Activated T-cell treated with anti-CD3 and anti-CD28 coated beads, Interleukin-2, amount 50 U/mL, for 72 hours (primary cell): ENCODE measurements around the gene TMEM170A. TPM values are rescaled to one million over a fixed set of nuclear protein-coding genes. Genes with fewer than 3 reads are reported as not detected.
"Not testable (repeated sequence)": the region's sequence is repeated elsewhere in the genome, so short reads cannot be mapped to it uniquely, and the experiment has no call there.

Experiments
- ATAC-seq, 2 donors: fragments of 150-1000 bp; cut with Tn5 transposase; replicated peaks in 1 of 2; 2 replicates each; pipeline ENCODE4 v1.10.0; 2021; ENCODE audit warnings: moderate library complexity in 2 of 2, mild to moderate bottlenecking in 1 of 2
- DNase-seq, 2 donors: peaks; one replicate each; pipeline ENCODE4 v3.0.0; 2021 to 2022; ENCODE audit warnings: mixed read lengths in 1 of 2
- H3K27ac Mint-ChIP-seq: one replicate; pipeline ENCODE4 v1.8.0; 2022; ENCODE audit warnings: mild to moderate bottlenecking, moderate library complexity, mixed read lengths
- H3K27me3 Mint-ChIP-seq: one replicate; pipeline ENCODE4 v1.8.0; 2022; ENCODE audit warnings: low read depth, mixed read lengths
- H3K36me3 Mint-ChIP-seq, 2 donors: one replicate each; pipeline ENCODE4 v1.8.0; 2022; ENCODE audit warnings: mixed read lengths in 2 of 2, mild to moderate bottlenecking in 1 of 2; ENCODE audit not compliant: insufficient read depth in 2 of 2
- H3K4me1 Mint-ChIP-seq: one replicate; pipeline ENCODE4 v1.8.0; 2022; ENCODE audit warnings: low read depth, mixed read lengths
- H3K4me3 Mint-ChIP-seq, 2 donors: one replicate each; pipeline ENCODE4 v1.8.0; 2022; ENCODE audit warnings: mild to moderate bottlenecking in 2 of 2, mixed read lengths in 2 of 2, moderate library complexity in 2 of 2
- H3K9me3 Mint-ChIP-seq, 2 donors: one replicate each; pipeline ENCODE4 v1.8.0; 2022; ENCODE audit warnings: mixed read lengths in 2 of 2
- total RNA-seq, 2 donors: library from RNA; stranded (reverse); gene quantifications; one replicate each; pipeline ENCODE4 v1.2.3, GENCODE V29; 2022

Gene TMEM170A
- total RNA-seq, 2 donors from 2014 or later: 34.8 to 34.9 TPM

DNA sequence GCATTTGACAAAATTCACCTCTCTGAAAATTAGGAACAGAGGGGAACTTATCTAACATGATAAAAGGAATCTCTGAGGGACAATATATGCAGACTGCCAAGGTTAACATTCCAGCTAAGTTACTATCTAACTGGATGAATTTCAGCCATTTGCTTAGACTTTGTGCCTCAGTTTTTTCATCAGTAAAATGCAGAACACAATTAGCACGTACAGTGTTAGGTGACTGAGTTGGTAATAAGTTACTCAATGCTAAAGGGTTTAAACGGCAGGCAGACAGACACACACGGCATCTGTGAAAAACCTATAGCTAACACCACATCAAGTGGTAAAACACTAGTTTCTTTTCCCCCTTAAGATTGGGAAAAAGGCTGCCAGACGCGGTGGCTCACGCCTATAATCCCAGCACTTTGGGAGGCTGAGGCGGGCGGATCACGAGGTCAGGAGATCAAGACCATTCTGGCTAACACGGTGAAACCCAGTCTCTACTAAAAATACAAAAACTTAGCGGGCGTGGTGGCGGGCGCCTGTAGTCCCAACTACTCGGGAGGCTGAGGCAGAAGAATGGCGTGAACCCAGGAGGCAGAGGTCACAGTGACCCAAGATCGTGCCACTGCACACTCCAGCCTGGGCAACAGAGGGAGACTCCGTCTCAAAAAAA lies 40.3 kb downstream of the TMEM170A start:
- H3K4me1 Mint-ChIP-seq: peaks cover 53% of the 10 kb centered on the region
- not testable (repeated sequence) for H3K4me3 Mint-ChIP-seq, DNase-seq, H3K36me3 Mint-ChIP-seq, ATAC-seq, H3K27ac Mint-ChIP-seq, H3K27me3 Mint-ChIP-seq, H3K9me3 Mint-ChIP-seq

DNA sequence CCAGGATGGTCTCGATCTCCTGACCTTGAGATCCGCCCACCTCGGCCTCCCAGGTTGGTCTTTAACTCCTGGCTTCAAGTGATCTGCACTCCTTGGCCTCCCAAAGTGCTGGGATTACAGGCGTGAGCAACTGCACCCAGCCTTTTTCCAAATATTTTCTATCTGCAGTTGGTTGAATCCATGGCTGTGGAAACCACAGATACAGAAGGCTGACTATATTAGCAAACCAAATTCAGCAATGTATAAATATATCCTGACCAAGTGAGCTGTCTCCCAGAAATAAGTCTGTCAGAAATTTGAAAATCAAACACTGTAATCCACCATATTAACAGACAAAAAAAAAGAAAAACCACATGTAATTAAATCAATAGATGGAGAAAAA lies 40.8 kb downstream of the TMEM170A start:
- H3K4me3 Mint-ChIP-seq: no peak overlapping the region
- H3K4me1 Mint-ChIP-seq: peaks cover 47% of the 10 kb centered on the region
- no peaks in the 10 kb centered on the region for H3K27me3 Mint-ChIP-seq
- ATAC-seq (no peak), DNase-seq (no peak)
- H3K27ac Mint-ChIP-seq: no peak overlapping the region
- H3K9me3 Mint-ChIP-seq: no peaks in the 10 kb centered on the region
- peaks cover 0 to 2% of the 10 kb centered on the region in 2 donors for H3K36me3 Mint-ChIP-seq

DNA sequence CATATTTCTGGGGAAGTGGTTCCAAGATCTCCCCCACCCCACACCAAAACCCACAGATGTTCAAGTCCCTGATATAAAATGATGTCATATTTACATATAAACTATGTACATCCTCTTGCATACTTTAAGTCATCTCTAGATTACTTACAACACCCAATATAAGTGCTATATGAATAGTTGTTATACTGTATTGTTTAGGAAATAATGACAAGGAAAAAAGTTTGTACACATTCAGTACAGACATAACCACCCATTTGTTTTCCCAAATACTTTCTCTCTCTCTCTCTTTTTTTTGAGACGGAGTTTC lies 42.7 kb downstream of the TMEM170A start:
- H3K27ac Mint-ChIP-seq: peak overlapping the region; percentile 72

DNA sequence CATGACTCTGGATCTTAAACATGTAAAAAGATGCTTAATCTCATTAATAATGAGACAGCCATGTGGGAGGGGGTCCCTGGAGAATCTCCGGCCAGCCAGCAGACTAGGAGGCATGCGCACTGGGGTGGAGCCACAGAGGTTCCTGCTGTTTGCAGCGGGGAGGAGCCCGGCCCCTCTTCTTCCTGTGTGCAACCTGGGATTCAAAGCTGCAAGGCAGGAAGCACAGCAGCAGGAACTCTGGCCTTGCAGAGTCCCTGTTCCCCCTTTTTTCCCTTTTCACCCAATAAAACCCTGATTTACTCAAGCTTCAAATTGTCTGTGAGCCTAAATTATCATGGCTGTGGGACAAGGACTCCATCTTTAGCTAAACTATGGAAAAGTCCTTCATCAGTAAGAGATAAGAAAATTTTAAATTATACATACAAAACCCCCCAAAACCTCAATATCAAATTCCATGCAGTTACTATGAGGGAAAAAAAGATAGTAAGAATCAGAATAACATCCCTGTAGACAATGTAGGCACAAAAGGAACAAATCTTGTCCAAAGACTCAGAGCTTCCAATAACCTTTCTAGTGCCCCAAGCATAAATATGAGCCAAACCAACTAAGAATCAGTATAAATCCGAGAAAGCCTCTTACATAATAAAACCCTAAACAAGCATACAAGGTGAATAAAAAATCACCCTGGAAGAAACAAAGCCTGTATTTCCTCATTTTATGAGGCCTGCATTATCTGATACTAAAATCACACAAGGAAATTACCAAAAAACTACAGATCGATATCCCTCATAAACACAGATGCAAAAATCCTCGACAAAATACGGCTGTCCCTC lies 43.3 kb downstream of the TMEM170A start:
- H3K9me3 Mint-ChIP-seq: no peaks in the 10 kb centered on the region
- H3K36me3 Mint-ChIP-seq: no peaks in the 10 kb centered on the region
- H3K27me3 Mint-ChIP-seq: no peaks in the 10 kb centered on the region
- DNase-seq: peak; percentile 35 to 42
- H3K4me1 Mint-ChIP-seq: peaks cover 39% of the 10 kb centered on the region
- peak overlapping the region; percentile 53 to 66 for H3K4me3 Mint-ChIP-seq
- peak overlapping the region; percentile 72 for H3K27ac Mint-ChIP-seq
- peak; percentile 53 to 71 for ATAC-seq

More for the DNA sequence above, 42.7 kb downstream of the TMEM170A start:
- ATAC-seq (peak in 1 of 2 donors; percentile 55), DNase-seq (no peak)
- Mint-ChIP-seq H3K27me3 (no peaks in the 10 kb centered on the region), H3K4me3 (peak overlapping the region in 1 of 2 donors; percentile 66), H3K36me3 (no peaks in the 10 kb centered on the region), H3K9me3 (no peaks in the 10 kb centered on the region), H3K4me1 (peaks cover 43% of the 10 kb centered on the region)

- Mint-ChIP-seq H3K27ac (peak overlapping the region; percentile 57), H3K4me1 (peaks cover 51% of the 10 kb centered on the region), H3K4me3 (no peak overlapping the region), H3K27me3 (no peaks in the 10 kb centered on the region), H3K9me3 (no peaks in the 10 kb centered on the region), H3K36me3 (peaks cover 0 to 6% of the 10 kb centered on the region in 2 donors)
- ATAC-seq (no peak), DNase-seq (no peak)
Measured at GRCh38 chr16:75416904-75417565, 47.5 kb downstream of the TMEM170A start.

DNA sequence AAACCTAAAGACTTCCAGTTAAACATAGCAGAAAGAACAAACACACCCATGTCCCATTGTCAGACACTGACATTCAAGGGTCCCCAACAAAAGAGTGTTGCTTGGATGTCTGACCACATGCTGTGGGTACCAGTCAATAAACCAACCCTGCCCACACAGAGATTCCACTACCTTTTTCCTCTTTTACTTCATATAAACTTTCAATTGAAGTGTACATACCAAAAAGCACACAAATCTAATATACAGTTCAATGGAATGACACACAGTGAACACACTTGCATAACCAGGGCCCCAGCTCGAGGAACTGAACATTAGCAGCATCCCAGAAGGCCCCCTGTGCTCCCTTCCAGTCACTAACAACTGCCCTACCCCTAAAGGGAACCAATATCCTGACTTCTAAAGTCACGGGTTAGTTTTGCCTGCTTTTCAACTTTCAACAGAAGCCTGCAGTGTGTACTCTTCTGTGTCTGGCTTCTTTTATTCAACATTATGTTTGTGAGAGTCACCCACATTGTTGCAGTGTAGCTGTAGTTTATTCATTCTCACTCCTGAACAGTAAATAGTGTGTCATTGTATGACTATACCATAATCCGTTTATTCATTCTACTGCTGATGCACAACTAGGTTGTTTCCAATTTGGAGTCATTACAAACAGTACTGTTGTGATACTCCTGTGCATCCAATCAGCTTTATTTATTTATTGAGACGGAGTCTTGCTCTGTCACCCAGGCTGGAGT lies 49.2 kb downstream of the TMEM170A start:
- peaks cover 0 to 12% of the 10 kb centered on the region in 2 donors for H3K36me3 Mint-ChIP-seq
- ATAC-seq: peak; percentile 62 to 95
- no peaks in the 10 kb centered on the region for H3K27me3 Mint-ChIP-seq
- no peak for DNase-seq
- H3K4me1 Mint-ChIP-seq: peaks cover 34% of the 10 kb centered on the region
- no peaks in the 10 kb centered on the region for H3K9me3 Mint-ChIP-seq
- peak overlapping the region in 1 of 2 donors; percentile 46 for H3K4me3 Mint-ChIP-seq
- peak overlapping the region; percentile 85 for H3K27ac Mint-ChIP-seq

DNA sequence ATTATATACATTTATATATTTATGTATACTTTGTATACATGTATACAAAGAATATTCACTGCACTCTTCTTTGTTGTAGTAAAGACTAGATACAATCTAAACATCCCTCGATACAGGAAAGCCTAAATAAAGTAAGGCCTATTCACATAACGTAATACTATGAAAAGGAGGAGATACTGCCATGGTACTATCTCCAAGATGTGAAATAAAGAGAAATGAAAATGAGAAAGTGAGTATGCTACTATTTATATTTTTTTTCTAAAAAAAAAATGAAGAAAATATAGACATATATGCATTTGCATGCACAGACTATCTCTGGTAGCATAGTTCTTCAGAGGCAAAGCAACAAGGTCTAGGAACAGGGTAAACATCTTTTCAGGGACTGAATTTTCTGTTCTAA lies 50.5 kb downstream of the TMEM170A start:
- Mint-ChIP-seq H3K27ac (no peak overlapping the region), H3K4me1 (peaks cover 31% of the 10 kb centered on the region), H3K36me3 (peaks cover 2 to 14% of the 10 kb centered on the region in 2 donors), H3K9me3 (no peaks in the 10 kb centered on the region), H3K27me3 (no peaks in the 10 kb centered on the region), H3K4me3 (no peak overlapping the region)
- DNase-seq: no peak
- no peak for ATAC-seq

DNA sequence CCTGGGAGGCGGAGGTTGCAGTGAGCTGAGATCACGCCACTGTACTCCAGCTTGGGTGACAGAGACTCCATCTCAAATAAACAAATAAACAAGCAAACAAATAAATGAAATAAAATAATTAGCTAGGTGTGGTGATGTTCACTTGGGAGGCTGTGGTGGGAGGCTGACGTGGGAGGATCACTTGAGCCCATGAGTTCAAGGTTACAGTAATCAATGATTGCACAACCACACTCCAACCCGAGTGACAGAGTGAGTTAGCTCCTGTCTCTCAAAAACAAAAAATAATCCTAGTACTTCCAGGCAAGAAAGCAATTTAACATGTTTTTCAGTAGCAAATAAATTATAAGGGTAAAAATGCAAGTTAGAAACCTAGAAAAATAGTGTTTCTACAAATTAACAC lies 57.5 kb downstream of the TMEM170A start:
- peaks cover 2 to 13% of the 10 kb centered on the region in 2 donors for H3K36me3 Mint-ChIP-seq
- no peak for DNase-seq
- H3K9me3 Mint-ChIP-seq: no peaks in the 10 kb centered on the region
- H3K4me3 Mint-ChIP-seq: no peak overlapping the region
- ATAC-seq: no peak
- H3K27me3 Mint-ChIP-seq: no peaks in the 10 kb centered on the region
- no peak overlapping the region for H3K27ac Mint-ChIP-seq
- H3K4me1 Mint-ChIP-seq: peaks cover 6% of the 10 kb centered on the region

GRCh38 chr16:75402821-75403475 lies 61.5 kb downstream of the TMEM170A start:
- Mint-ChIP-seq H3K4me3 (no peak overlapping the region), H3K27me3 (no peaks in the 10 kb centered on the region), H3K36me3 (peaks cover 0 to 1% of the 10 kb centered on the region in 2 donors), H3K27ac (no peak overlapping the region), H3K4me1 (peaks cover 10% of the 10 kb centered on the region), H3K9me3 (no peaks in the 10 kb centered on the region)
- DNase-seq (no peak), ATAC-seq (peak in 1 of 2 donors; percentile 44)

DNA sequence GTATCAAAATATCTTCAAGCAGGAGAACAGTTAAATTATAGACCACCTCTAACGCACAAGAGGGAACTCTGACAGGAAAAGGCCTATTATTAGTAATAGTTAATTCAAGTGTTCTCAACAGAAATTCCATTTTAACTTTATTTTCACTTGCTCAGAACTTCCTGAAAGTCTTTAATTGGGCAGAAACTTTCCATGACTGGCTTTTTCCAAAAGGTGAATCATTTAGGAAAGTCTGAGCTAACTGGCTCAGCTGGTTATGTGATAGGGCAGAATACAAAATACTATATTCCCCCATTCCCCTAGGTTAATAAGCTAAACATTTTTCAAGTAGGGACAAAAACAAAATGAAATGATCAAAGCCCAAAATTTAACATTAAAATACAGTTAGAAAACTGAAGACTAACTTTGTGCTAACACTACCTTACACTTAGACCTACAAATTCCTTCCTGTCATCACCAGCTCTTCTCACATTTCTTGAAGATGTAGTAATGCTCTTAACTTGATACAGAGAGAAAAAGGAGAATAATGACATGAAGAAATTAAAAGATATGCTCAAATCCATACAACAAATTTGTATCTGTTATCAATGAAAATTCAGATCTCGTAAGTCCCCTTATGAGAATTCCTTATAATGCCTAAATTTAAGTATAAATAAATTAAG lies 62.2 kb downstream of the TMEM170A start:
- H3K27me3 Mint-ChIP-seq: no peaks in the 10 kb centered on the region
- peak overlapping the region in 1 of 2 donors; percentile 25 for H3K4me3 Mint-ChIP-seq

GRCh38 chr16:75401691-75402090 lies 62.8 kb downstream of the TMEM170A start:
- Mint-ChIP-seq H3K4me1 (peaks cover 10% of the 10 kb centered on the region), H3K27me3 (no peaks in the 10 kb centered on the region), H3K4me3 (peak overlapping the region in 1 of 2 donors; percentile 25), H3K36me3 (no peaks in the 10 kb centered on the region), H3K27ac (peak overlapping the region; percentile 81), H3K9me3 (no peaks in the 10 kb centered on the region)
- ATAC-seq: no peak
- no peak for DNase-seq

More for the DNA sequence above, 62.2 kb downstream of the TMEM170A start:
- Mint-ChIP-seq H3K36me3 (no peaks in the 10 kb centered on the region), H3K4me1 (peaks cover 10% of the 10 kb centered on the region), H3K9me3 (no peaks in the 10 kb centered on the region), H3K27ac (peak overlapping the region; percentile 81)
- DNase-seq: no peak
- no peak for ATAC-seq

DNA sequence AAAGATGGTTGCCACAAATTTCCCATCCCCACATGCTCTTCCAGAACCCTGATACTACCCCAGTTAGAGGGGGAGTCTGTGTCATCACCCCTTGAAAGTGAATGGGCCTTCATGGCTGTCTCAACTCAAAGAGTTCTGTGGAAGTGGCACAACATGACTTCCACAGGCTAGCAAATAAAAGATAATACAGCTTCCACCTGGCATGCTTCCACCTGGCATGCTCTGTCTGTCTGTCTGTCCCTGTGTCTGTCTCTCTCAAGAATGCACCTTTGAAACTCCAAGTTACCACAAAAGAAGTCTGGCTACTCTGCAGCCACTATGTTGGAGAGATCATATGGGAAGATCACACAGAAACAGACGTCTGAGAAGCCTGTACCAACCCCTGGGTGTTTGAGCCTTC lies 66.2 kb downstream of the TMEM170A start:
- no peak for DNase-seq
- no peaks in the 10 kb centered on the region for H3K27me3 Mint-ChIP-seq
- H3K27ac Mint-ChIP-seq: no peak overlapping the region
- H3K4me1 Mint-ChIP-seq: peaks cover 10% of the 10 kb centered on the region
- H3K4me3 Mint-ChIP-seq: no peak overlapping the region
- H3K9me3 Mint-ChIP-seq: no peaks in the 10 kb centered on the region
- no peak for ATAC-seq
- peaks cover 0 to 6% of the 10 kb centered on the region in 2 donors for H3K36me3 Mint-ChIP-seq
